Neural cell (in vitro differentiated cells): ENCODE results near the gene EXOC4. TPM values are rescaled to one million over a fixed set of nuclear protein-coding genes. Genes with fewer than 3 reads are reported as not detected.

Source experiments
- H2AFZ ChIP-seq: fragments of 200-600, 300-800 bp; sonication (generic), shearing (Covaris generic); 2 replicates; pipeline ENCODE4 v1.6.0; 2014; ENCODE audit warnings: low read depth, mild to moderate bottlenecking, antibody characterized with exemption, low read length, moderate library complexity
- H3F3A ChIP-seq: fragments of 200-600 bp; shearing (Covaris generic); 2 replicates; pipeline ENCODE4 v1.6.1; 2016; ENCODE audit warnings: mild to moderate bottlenecking, moderate library complexity, mixed read lengths, antibody characterized with exemption, low read length; ENCODE audit not compliant: insufficient read depth, poor library complexity, severe bottlenecking
- H3K27ac ChIP-seq: fragments of 200-600, 300-800 bp; sonication (generic), shearing (Covaris generic); 2 replicates; pipeline ENCODE4 v1.5.1; 2014; ENCODE audit warnings: mild to moderate bottlenecking, low read length, moderate library complexity
- H3K27me3 ChIP-seq: fragments of 300-800, 200-600 bp; sonication (generic), shearing (Covaris generic); 2 replicates; pipeline ENCODE4 v1.6.0; 2014; ENCODE audit warnings: mild to moderate bottlenecking, low read depth, low read length, moderate library complexity; ENCODE audit not compliant: insufficient read depth
- H3K36me3 ChIP-seq: fragments of 300-800, 200-600 bp; sonication (generic), shearing (Covaris generic); 2 replicates; pipeline ENCODE4 v1.5.1; 2014; ENCODE audit warnings: mild to moderate bottlenecking, antibody characterized with exemption, low read length, moderate library complexity; ENCODE audit not compliant: insufficient read depth
- H3K4me2 ChIP-seq: fragments of 300-800, 200-600 bp; sonication (generic), shearing (Covaris generic); 2 replicates; pipeline ENCODE4 v1.6.0; 2014; ENCODE audit warnings: mild to moderate bottlenecking, low read length
- H3K4me3 ChIP-seq: fragments of 300-800, 200-600 bp; sonication (generic), shearing (Covaris generic); 2 replicates; pipeline ENCODE4 v1.5.1; 2014; ENCODE audit warnings: mild to moderate bottlenecking, low read length, moderate library complexity
- H3K79me2 ChIP-seq: fragments of 200-600 bp; shearing (Covaris generic); replicated peaks from 2 replicates; pipeline ENCODE4 v1.6.0; 2014; ENCODE audit warnings: mild to moderate bottlenecking, low read length, moderate library complexity; ENCODE audit not compliant: insufficient read depth
- H3K9ac ChIP-seq: fragments of 300-800, 200-600 bp; sonication (generic), shearing (Covaris generic); 2 replicates; pipeline ENCODE4 v1.6.1; 2016; ENCODE audit warnings: mild to moderate bottlenecking, low read length, mixed read lengths
- H3K9me2 ChIP-seq: fragments of 200-600 bp; shearing (Covaris generic); 2 replicates; pipeline ENCODE4 v1.6.1; 2016; ENCODE audit warnings: mild to moderate bottlenecking, low read length, mixed read lengths; ENCODE audit not compliant: insufficient read depth
- H3K9me3 ChIP-seq: fragments of 200-600, 300-800 bp; sonication (generic), shearing (Covaris generic); 2 replicates; pipeline ENCODE4 v1.6.1; 2016; ENCODE audit warnings: mild to moderate bottlenecking, mixed run types, low read length, moderate library complexity, mixed read lengths
- H4K20me1 ChIP-seq: fragments of 200-600 bp; shearing (Covaris generic); 2 replicates; pipeline ENCODE4 v1.6.1; 2016; ENCODE audit warnings: mild to moderate bottlenecking, mixed run types; ENCODE audit not compliant: insufficient read depth
- EP300 ChIP-seq: fragments of 450-650 bp; conservative IDR thresholded peaks from 2 replicates; pipeline ENCODE4 v1.6.1; 2014; ENCODE audit warnings: antibody characterized with exemption, mild to moderate bottlenecking, moderate library complexity; ENCODE audit not compliant: poor library complexity, severe bottlenecking
- EZH2 ChIP-seq: fragments of 200-600, 300-800 bp; shearing (Covaris generic), sonication (generic); IDR thresholded peaks from 2 replicates; pipeline ENCODE4 v1.6.1; 2014; ENCODE audit warnings: antibody characterized with exemption, low read length, borderline replicate concordance, mild to moderate bottlenecking; ENCODE audit not compliant: insufficient read depth, poor library complexity, severe bottlenecking
- MXI1 ChIP-seq: fragments of 450-650 bp; conservative IDR thresholded peaks from 2 replicates; pipeline ENCODE4 v1.6.1; 2014; ENCODE audit warnings: antibody characterized with exemption, mild to moderate bottlenecking; ENCODE audit not compliant: poor library complexity, severe bottlenecking
- POLR2AphosphoS5 ChIP-seq: IDR thresholded peaks from 2 replicates; pipeline ENCODE4 v1.6.1; 2012
- RAD21 ChIP-seq: fragments of 450-650 bp; conservative IDR thresholded peaks from 2 replicates; pipeline ENCODE4 v1.6.1; 2014; ENCODE audit warnings: antibody characterized with exemption, mild to moderate bottlenecking, moderate library complexity
- SMC3 ChIP-seq: fragments of 450-650 bp; conservative IDR thresholded peaks from 2 replicates; pipeline ENCODE4 v1.6.1; 2014; ENCODE audit warnings: antibody characterized with exemption, mild to moderate bottlenecking, moderate library complexity; ENCODE audit not compliant: poor library complexity
- TAF1 ChIP-seq: IDR thresholded peaks from 2 replicates; pipeline ENCODE4 v1.6.1; 2012; ENCODE audit warnings: low read depth
- polyA plus RNA-seq: library from polyadenylated mRNA; depleted of rRNA; stranded (reverse); fragments of >200 nt; gene quantifications from 2 replicates; pipeline ENCODE4 v1.2.3, GENCODE V29; 2014
- TF ChIP-seq, protein P1 (sequence below): fragments of 450-650 bp; IDR thresholded peaks from 2 replicates; pipeline ENCODE4 v1.5.1; 2014; ENCODE audit warnings: antibody characterized with exemption, mild to moderate bottlenecking, moderate library complexity; ENCODE audit not compliant: poor library complexity, severe bottlenecking
- TF ChIP-seq, protein P2 (sequence below): IDR thresholded peaks from 2 replicates; pipeline ENCODE4 v1.6.1; 2012; ENCODE audit warnings: borderline replicate concordance

Gene EXOC4
- polyA plus RNA-seq, 1 donor from 2014 or later: 36.5 TPM

DNA sequence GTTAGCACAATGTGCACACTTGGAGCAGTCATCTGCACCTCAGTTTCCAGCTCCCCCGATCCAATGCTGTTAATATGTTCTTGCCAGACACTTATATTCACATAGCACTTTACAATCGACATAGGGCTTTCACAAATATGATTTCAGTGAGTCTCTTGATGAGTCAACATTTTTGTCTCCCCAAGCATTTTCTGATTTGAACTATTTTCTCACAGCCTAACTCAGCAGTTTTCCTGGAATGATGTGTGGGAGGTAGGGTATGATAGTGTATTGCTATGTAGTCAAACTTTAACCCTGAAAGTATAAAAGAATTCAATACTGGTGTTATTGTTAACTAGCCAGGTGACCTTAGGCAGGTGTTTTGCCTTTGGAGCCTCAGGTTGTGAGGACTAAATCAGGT, 791.8 kb downstream of the EXOC4 start:
- TF ChIP-seq, protein P1, sequence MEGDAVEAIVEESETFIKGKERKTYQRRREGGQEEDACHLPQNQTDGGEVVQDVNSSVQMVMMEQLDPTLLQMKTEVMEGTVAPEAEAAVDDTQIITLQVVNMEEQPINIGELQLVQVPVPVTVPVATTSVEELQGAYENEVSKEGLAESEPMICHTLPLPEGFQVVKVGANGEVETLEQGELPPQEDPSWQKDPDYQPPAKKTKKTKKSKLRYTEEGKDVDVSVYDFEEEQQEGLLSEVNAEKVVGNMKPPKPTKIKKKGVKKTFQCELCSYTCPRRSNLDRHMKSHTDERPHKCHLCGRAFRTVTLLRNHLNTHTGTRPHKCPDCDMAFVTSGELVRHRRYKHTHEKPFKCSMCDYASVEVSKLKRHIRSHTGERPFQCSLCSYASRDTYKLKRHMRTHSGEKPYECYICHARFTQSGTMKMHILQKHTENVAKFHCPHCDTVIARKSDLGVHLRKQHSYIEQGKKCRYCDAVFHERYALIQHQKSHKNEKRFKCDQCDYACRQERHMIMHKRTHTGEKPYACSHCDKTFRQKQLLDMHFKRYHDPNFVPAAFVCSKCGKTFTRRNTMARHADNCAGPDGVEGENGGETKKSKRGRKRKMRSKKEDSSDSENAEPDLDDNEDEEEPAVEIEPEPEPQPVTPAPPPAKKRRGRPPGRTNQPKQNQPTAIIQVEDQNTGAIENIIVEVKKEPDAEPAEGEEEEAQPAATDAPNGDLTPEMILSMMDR: no peak
- TF ChIP-seq RAD21 (no peak), POLR2AphosphoS5 (no peak), SMC3 (no peak), TAF1 (no peak), MXI1 (no peak), EP300 (no peak), EZH2 (no peak)
- TF ChIP-seq, protein P2, sequence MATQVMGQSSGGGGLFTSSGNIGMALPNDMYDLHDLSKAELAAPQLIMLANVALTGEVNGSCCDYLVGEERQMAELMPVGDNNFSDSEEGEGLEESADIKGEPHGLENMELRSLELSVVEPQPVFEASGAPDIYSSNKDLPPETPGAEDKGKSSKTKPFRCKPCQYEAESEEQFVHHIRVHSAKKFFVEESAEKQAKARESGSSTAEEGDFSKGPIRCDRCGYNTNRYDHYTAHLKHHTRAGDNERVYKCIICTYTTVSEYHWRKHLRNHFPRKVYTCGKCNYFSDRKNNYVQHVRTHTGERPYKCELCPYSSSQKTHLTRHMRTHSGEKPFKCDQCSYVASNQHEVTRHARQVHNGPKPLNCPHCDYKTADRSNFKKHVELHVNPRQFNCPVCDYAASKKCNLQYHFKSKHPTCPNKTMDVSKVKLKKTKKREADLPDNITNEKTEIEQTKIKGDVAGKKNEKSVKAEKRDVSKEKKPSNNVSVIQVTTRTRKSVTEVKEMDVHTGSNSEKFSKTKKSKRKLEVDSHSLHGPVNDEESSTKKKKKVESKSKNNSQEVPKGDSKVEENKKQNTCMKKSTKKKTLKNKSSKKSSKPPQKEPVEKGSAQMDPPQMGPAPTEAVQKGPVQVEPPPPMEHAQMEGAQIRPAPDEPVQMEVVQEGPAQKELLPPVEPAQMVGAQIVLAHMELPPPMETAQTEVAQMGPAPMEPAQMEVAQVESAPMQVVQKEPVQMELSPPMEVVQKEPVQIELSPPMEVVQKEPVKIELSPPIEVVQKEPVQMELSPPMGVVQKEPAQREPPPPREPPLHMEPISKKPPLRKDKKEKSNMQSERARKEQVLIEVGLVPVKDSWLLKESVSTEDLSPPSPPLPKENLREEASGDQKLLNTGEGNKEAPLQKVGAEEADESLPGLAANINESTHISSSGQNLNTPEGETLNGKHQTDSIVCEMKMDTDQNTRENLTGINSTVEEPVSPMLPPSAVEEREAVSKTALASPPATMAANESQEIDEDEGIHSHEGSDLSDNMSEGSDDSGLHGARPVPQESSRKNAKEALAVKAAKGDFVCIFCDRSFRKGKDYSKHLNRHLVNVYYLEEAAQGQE: no peak
- no peaks in the 10 kb centered on the region for H3K27me3 ChIP-seq

DNA sequence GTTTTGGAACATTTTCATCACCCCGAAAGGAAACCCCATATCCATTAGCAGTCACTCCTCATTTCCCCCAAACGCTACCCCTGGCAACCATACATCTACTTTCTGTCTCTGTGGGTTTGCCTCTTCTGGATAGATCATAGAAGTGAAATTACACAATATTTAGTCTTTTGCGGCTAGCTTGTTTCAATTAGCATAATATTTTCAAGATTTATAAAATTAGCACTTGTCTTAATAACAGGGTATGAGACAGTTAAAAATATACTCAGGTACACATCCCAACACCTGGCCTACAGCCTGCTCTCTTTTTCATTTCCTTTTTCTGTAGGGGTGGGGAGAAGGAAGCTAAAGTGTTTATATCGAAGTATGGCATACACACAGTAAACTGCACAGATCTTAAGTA, 792.8 kb downstream of the EXOC4 start:
- Histone ChIP-seq H3K27me3 (no peaks in the 10 kb centered on the region), H4K20me1 (no peaks in the 10 kb centered on the region)

More for the DNA sequence above, 791.8 kb downstream of the EXOC4 start:
- Histone ChIP-seq H3K4me3 (no peak overlapping the region), H3K9me2 (no peaks in the 10 kb centered on the region), H3K9ac (no peak overlapping the region), H3K36me3 (no peaks in the 10 kb centered on the region), H2AFZ (no peak overlapping the region), H4K20me1 (no peaks in the 10 kb centered on the region), H3K4me2 (no peak overlapping the region), H3K9me3 (no peaks in the 10 kb centered on the region), H3K27ac (no peak overlapping the region), H3K79me2 (no peaks in the 10 kb centered on the region), H3F3A (no peaks in the 10 kb centered on the region)

More for the DNA sequence above, 792.8 kb downstream of the EXOC4 start:
- Histone ChIP-seq H3F3A (no peaks in the 10 kb centered on the region), H3K36me3 (no peaks in the 10 kb centered on the region), H3K9me3 (no peaks in the 10 kb centered on the region), H2AFZ (no peak overlapping the region), H3K79me2 (no peaks in the 10 kb centered on the region), H3K9me2 (no peaks in the 10 kb centered on the region), H3K4me3 (no peak overlapping the region), H3K27ac (no peak overlapping the region), H3K4me2 (no peak overlapping the region), H3K9ac (no peak overlapping the region)
- TF ChIP-seq EP300 (no peak), RAD21 (no peak), POLR2AphosphoS5 (no peak), MXI1 (no peak)
- TF ChIP-seq, protein P2: no peak
- TF ChIP-seq, protein P1: no peak
